Suprapubic skin (tissue), 4 donors: Measurements from ENCODE around the gene UGGT1. TPM values are rescaled to one million over a fixed set of nuclear protein-coding genes. Genes with fewer than 3 reads are reported as not detected.

ENCODE experiments used
- DNase-seq, 2 donors: peaks; one replicate each; pipeline ENCODE4 v3.0.0-alpha.2; 2019; ENCODE audit warnings: low spot score in 2 of 2
- H3K27ac ChIP-seq: fragments of 200-600 bp; sonication (generic); one replicate; pipeline ENCODE4 v1.5.1; 2019
- H3K27me3 ChIP-seq: fragments of 200-600 bp; sonication (generic); one replicate; pipeline ENCODE4 v1.5.1; 2019
- H3K36me3 ChIP-seq: fragments of 200-600 bp; sonication (generic); one replicate; pipeline ENCODE4 v1.5.1; 2019
- H3K4me1 ChIP-seq: fragments of 200-600 bp; sonication (generic); one replicate; pipeline ENCODE4 v1.5.1; 2019
- H3K4me3 ChIP-seq: fragments of 200-600 bp; sonication (generic); one replicate; pipeline ENCODE4 v1.5.1; 2019; ENCODE audit warnings: mild to moderate bottlenecking
- H3K9me3 ChIP-seq: fragments of 200-600 bp; sonication (generic); one replicate; pipeline ENCODE4 v1.5.1; 2019
- CTCF ChIP-seq, 2 donors: fragments of 200-600 bp in 1 of 2; fragments of 450-650 bp in 1 of 2; sonication (generic) in 1 of 2; IDR thresholded peaks; one replicate each; pipeline ENCODE4 v1.5.1; 2016 to 2019; ENCODE audit warnings: antibody characterized with exemption in 2 of 2, mild to moderate bottlenecking in 1 of 2, moderate library complexity in 1 of 2
- EP300 ChIP-seq: sonication (generic); formaldehyde crosslinking; IDR thresholded peaks from one replicate; pipeline ENCODE4 v1.6.1; 2017; ENCODE audit warnings: antibody characterized with exemption
- POLR2A ChIP-seq, 2 donors: fragments of 450-650 bp; IDR thresholded peaks; one replicate each; pipeline ENCODE4 v1.6.1; 2017; ENCODE audit warnings: antibody characterized with exemption in 2 of 2, mild to moderate bottlenecking in 2 of 2, moderate library complexity in 2 of 2
- POLR2AphosphoS5 ChIP-seq, 3 donors: sonication (generic); formaldehyde crosslinking; IDR thresholded peaks; one replicate each; pipeline ENCODE4 v1.6.1; 2017; ENCODE audit warnings: antibody characterized with exemption in 3 of 3
- WGBS: methylation state at CpG from one replicate; pipeline ENCODE4 v1.1.5; 2018; 5-methylcytosine and 5-hydroxymethylcytosine counted together
- total RNA-seq, 4 donors: library from RNA; depleted of rRNA; stranded (reverse); fragments of >200 nt; gene quantifications; one replicate each; pipeline ENCODE4 v1.1.0, GENCODE V29; 2016

Gene UGGT1
- 10 to 100 TPM; 31.3 to 34.6 (median 32.8) TPM for total RNA-seq

- no peaks in the 10 kb centered on the region for H3K36me3 ChIP-seq
- peak; percentile 95 to 97 for DNase-seq
- H3K9me3 ChIP-seq, result no peaks in the 10 kb centered on the region
- H3K27ac ChIP-seq, result peak within 1 kb of the TSS; percentile 82
- peaks cover 20% of the 10 kb centered on the region for H3K4me1 ChIP-seq
- peak within 1 kb of the TSS; percentile 99 for H3K4me3 ChIP-seq
- H3K27me3 ChIP-seq, result no peaks in the 10 kb centered on the region
- WGBS, result 0% methylated on average over 17 of the region's 59 CpGs
- peak; percentile 61 to 83 for TF ChIP-seq POLR2A (IDR thresholded peaks at IDR 0.05)
- TF ChIP-seq CTCF (IDR thresholded peaks at IDR 0.05), result no peak
- TF ChIP-seq POLR2AphosphoS5 (IDR thresholded peaks at IDR 0.05), result peak; percentile 75 to 91 (median 87)
- no peak for TF ChIP-seq EP300
Measured at GRCh38 chr2:128090945-128091725, at the start of gene UGGT1. TSS of gene UGGT1 (plus strand) at chr2:128091200. CDS start at chr2:128091358, 158 bp downstream.

- H3K4me3 ChIP-seq, result no peak overlapping the region
- no peak overlapping the region for H3K27ac ChIP-seq
- H3K27me3 ChIP-seq, result no peaks in the 10 kb centered on the region
- H3K36me3 ChIP-seq, result no peaks in the 10 kb centered on the region
- no peak for DNase-seq
- TF ChIP-seq POLR2AphosphoS5 (IDR thresholded peaks at IDR 0.05) (no peak), CTCF (IDR thresholded peaks at IDR 0.05) (no peak), EP300 (no peak), POLR2A (IDR thresholded peaks at IDR 0.05) (no peak)
- WGBS, result 78% methylated on average over 3 of the region's 3 CpGs
- H3K4me1 ChIP-seq, result no peaks in the 10 kb centered on the region
- H3K9me3 ChIP-seq, result peaks cover 32% of the 10 kb centered on the region
Measured at GRCh38 chr2:128041561-128041960, 49.4 kb upstream of the UGGT1 start.

GRCh38 chr2:128043041-128043440 is 48.0 kb upstream of the UGGT1 start:
- no peak for DNase-seq
- WGBS, result 90% methylated on average over 3 of the region's 3 CpGs

GRCh38 chr2:128053331-128053730 is 37.7 kb upstream of the UGGT1 start:
- peaks cover 7% of the 10 kb centered on the region for H3K9me3 ChIP-seq
- H3K4me1 ChIP-seq, result no peaks in the 10 kb centered on the region
- no peak overlapping the region for H3K27ac ChIP-seq
- DNase-seq, result no peak
- WGBS, result 98% methylated on average over 11 of the region's 12 CpGs
- TF ChIP-seq POLR2A (IDR thresholded peaks at IDR 0.05) (no peak), EP300 (no peak), CTCF (IDR thresholded peaks at IDR 0.05) (no peak), POLR2AphosphoS5 (IDR thresholded peaks at IDR 0.05) (no peak)
- peaks cover 12% of the 10 kb centered on the region for H3K27me3 ChIP-seq
- H3K4me3 ChIP-seq, result no peak overlapping the region
- H3K36me3 ChIP-seq, result no peaks in the 10 kb centered on the region

More at GRCh38 chr2:128043041-128043440, 48.0 kb upstream of the UGGT1 start:
- peaks cover 23% of the 10 kb centered on the region for H3K9me3 ChIP-seq
- no peak overlapping the region for H3K4me3 ChIP-seq
- no peaks in the 10 kb centered on the region for H3K36me3 ChIP-seq
- no peaks in the 10 kb centered on the region for H3K4me1 ChIP-seq
- TF ChIP-seq POLR2AphosphoS5 (IDR thresholded peaks at IDR 0.05) (no peak), POLR2A (IDR thresholded peaks at IDR 0.05) (no peak), CTCF (IDR thresholded peaks at IDR 0.05) (no peak), EP300 (no peak)
- H3K27ac ChIP-seq, result no peak overlapping the region
- H3K27me3 ChIP-seq, result no peaks in the 10 kb centered on the region

- Histone ChIP-seq H3K9me3 (peaks cover 5% of the 10 kb centered on the region), H3K4me1 (no peaks in the 10 kb centered on the region), H3K27me3 (peaks cover 12% of the 10 kb centered on the region), H3K27ac (no peak overlapping the region), H3K4me3 (no peak overlapping the region), H3K36me3 (no peaks in the 10 kb centered on the region)
- WGBS, result 95% methylated on average over 9 of the region's 11 CpGs
- TF ChIP-seq EP300 (no peak), CTCF (IDR thresholded peaks at IDR 0.05) (no peak), POLR2AphosphoS5 (IDR thresholded peaks at IDR 0.05) (no peak), POLR2A (IDR thresholded peaks at IDR 0.05) (no peak)
- no peak for DNase-seq
Measured at GRCh38 chr2:128054104-128054885, 36.7 kb upstream of the UGGT1 start.
